Astrocyte of the hippocampus (primary cell): ENCODE results near the gene OLIG2.

Source experiments
- DNase-seq: peaks from one replicate; pipeline ENCODE4 v3.0.0; 2011; ENCODE audit warnings: low read depth, low spot score

The OLIG2 gene

GRCh38 chr21:33019885-33020557, 5.7 kb upstream of the OLIG2 start:
- no peak for DNase-seq

DNA sequence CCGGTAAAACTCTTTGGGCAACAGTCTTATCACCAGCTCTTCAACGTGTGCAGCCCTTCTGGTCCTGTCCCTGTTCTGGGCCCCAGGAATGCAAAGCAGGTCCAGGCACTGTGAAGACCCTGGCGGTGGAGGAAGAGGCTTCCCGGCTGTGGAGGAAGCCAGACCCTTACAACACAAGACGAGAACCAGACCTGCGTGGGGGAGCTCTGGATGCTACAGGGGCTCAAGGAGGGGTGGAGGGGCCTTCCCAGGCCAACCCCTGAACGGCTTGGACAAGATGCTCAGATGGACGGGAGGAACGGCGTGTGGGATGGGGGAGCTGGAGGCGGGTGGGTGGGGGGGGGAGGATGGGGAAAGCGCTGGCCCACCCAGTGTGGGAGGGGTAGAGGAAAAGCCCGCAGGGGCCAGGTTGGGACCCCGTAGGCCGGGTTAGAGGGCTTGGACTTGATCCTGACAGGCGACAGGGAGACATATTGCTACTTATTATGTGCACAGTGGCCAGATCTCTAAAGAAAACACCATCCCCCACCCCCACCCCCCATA, 5.1 kb upstream of the OLIG2 start:
- DNase-seq: no peak

DNA sequence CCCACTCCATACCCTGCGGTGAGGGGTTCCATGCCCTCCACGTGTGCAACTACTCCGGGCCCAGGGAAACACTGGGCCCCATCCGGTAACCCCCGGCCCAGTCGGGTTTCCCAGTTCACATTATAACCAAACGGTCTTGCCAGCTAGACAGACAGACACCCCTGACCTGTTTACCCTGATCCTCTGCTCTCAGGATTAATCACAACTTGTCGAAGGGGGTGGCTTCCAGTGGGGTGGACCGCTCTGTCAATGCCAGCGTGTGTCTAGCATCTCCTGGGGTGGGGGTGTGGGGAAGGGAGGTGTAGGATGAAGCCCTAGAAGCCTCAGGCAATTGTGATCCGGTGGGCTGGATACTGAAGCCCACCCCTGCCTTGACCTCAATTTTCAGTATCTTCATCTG, 4.6 kb upstream of the OLIG2 start:
- DNase-seq: no peak

DNA sequence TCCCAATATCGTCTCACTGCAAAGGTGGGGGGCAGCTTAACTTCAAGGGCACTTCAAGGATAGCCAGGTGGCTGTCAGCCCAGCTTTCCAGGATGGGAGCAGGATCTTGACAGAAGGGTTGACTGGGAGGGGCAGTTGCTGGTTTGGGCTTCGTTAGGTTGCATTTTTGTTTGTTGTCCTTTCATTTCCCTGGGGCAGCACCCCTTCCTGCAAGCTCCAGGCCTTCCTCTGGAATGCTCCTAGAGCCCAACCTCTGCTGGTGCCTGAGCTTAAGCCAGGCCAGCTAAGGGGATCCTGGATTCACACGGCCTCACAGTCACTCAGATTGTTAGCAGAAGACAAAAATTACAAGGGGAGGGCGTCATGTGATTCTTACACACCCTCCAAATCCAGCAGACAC, 4.1 kb upstream of the OLIG2 start:
- no peak for DNase-seq

- DNase-seq: no peak
Measured at GRCh38 chr21:33022489-33022827, 3.3 kb upstream of the OLIG2 start.

GRCh38 chr21:33022828-33023573, 2.7 kb upstream of the OLIG2 start:
- DNase-seq: no peak

DNA sequence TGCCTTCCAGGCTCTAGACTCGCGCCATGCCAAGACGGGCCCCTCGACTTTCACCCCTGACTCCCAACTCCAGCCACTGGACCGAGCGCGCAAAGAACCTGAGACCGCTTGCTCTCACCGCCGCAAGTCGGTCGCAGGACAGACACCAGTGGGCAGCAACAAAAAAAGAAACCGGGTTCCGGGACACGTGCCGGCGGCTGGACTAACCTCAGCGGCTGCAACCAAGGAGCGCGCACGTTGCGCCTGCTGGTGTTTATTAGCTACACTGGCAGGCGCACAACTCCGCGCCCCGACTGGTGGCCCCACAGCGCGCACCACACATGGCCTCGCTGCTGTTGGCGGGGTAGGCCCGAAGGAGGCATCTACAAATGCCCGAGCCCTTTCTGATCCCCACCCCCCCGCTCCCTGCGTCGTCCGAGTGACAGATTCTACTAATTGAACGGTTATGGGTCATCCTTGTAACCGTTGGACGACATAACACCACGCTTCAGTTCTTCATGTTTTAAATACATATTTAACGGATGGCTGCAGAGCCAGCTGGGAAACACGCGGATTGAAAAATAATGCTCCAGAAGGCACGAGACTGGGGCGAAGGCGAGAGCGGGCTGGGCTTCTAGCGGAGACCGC, 2.0 kb upstream of the OLIG2 start:
- no peak for DNase-seq

- no peak for DNase-seq
Measured at GRCh38 chr21:33024201-33025103, 1.3 kb upstream of the OLIG2 start.

GRCh38 chr21:33025106-33025488, 638 bp upstream of the OLIG2 start:
- no peak for DNase-seq

GRCh38 chr21:33026443-33026858, 716 bp downstream of the OLIG2 start:
- no peak for DNase-seq

GRCh38 chr21:33026878-33027400, 1.2 kb downstream of the OLIG2 start:
- DNase-seq: peak; percentile 46

GRCh38 chr21:33027401-33028286, 1.9 kb downstream of the OLIG2 start:
- DNase-seq: peak; percentile 20

DNA sequence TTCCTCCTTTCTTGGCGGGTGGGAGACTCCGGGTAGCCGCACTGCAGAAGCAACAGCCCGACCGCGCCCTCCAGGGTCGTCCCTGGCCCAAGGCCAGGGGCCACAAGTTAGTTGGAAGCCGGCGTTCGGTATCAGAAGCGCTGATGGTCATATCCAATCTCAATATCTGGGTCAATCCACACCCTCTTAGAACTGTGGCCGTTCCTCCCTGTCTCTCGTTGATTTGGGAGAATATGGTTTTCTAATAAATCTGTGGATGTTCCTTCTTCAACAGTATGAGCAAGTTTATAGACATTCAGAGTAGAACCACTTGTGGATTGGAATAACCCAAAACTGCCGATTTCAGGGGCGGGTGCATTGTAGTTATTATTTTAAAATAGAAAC, 2.5 kb downstream of the OLIG2 start:
- DNase-seq: no peak

DNA sequence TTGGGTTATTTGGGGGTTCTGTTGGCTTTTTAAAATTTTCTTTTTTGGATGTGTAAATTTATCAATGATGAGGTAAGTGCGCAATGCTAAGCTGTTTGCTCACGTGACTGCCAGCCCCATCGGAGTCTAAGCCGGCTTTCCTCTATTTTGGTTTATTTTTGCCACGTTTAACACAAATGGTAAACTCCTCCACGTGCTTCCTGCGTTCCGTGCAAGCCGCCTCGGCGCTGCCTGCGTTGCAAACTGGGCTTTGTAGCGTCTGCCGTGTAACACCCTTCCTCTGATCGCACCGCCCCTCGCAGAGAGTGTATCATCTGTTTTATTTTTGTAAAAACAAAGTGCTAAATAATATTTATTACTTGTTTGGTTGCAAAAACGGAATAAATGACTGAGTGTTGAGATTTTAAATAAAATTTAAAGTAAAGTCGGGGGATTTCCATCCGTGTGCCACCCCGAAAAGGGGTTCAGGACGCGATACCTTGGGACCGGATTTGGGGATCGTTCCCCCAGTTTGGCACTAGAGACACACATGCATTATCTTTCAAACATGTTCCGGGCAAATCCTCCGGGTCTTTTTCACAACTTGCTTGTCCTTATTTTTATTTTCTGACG, 3.1 kb downstream of the OLIG2 start:
- no peak for DNase-seq

- no peak for DNase-seq
Measured at GRCh38 chr21:33029385-33029921, 3.7 kb downstream of the OLIG2 start.

- no peak for DNase-seq
Measured at GRCh38 chr21:33029975-33030461, 4.3 kb downstream of the OLIG2 start.

GRCh38 chr21:33030633-33031032, 4.9 kb downstream of the OLIG2 start:
- no peak for DNase-seq

DNA sequence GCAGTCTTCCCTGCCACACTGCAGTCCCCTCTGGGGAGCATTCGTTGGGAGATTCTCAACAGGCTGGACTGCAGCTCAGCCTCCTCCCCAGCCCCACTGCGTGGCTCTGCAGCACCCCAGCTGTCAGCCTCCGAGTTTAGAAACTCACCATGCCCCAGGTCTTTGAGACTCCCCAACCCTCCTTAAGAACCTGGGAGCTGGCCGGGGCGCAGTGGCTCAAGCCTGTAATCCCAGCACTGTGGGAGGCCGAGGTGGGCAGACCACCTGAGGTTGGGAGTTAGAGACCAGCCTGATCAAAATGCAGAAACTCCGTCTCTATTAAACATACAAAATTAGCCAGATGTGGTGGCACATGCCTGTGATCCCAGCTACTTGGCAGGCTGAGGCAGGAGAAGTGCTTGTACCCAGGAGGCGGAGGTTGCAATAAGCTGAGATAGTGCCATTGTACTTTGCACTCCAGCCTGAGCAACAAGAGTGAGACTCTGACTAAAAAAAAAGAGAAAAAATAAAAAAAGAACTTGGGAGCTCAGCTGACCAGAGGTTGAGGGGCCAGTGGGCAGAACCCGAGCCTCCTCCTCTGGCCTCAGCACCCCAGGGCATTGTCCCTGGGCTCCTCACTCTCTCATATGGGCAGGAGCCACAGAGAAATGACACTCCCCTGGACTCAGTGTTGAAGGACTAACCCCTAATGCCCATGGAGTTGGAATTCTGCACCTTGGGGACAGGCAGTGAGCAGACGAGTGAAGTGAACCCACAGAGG, 5.6 kb downstream of the OLIG2 start:
- no peak for DNase-seq
